ENCODE measurements around the gene KCNQ1. TPM values are rescaled to one million over a fixed set of nuclear protein-coding genes. Genes with fewer than 3 reads are reported as not detected.

The KCNQ1 gene
- total and polyA plus RNA-seq, 2 of the 13 experiments (the other 11 are each of a cell fraction or from before 2014, with no cell fraction given), result 0.02 to 0.08 TPM

DNA sequence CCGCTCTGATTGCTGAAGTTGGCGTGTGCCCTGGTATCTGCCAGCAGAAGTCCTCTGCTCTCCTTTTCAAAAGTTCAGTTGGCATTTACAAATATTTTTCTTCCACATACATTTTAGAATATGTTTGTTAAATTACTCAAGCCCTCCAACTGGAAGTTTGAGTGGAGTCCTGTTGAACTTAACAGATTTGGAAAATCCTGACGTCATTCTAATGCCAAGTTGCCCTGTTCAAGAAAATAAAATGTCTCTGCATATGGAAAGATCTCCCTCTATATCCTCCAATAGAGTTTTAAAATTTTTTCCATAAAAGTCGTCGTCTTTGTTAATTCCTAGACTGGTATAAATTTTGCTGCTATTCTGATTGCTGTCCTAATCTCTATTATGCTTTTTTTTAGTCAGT is 251.6 kb downstream of the KCNQ1 start:
- H3K9me3 ChIP-seq (ENCODE audit: low read length), result no peaks in the 10 kb centered on the region
- no peak overlapping the region for H2AFZ ChIP-seq (ENCODE audit: low read length)
- peaks cover 8 to 49% of the 10 kb centered on the region in 2 experiments for H3K36me3 ChIP-seq (replicated peaks in 1 of 2; ENCODE audit: control insufficient read depth in 1 of 2, insufficient read depth in 2 of 2, low read length in 2 of 2)
- 15% methylated on average over 5 of the region's 5 CpGs for WGBS (ENCODE audit: low lambda C conversion rate)
- H3K27me3 ChIP-seq (ENCODE audit: control insufficient read depth in 1 of 2, insufficient read depth in 2 of 2, low read length in 2 of 2), result peaks cover 0 to 3% of the 10 kb centered on the region in 2 experiments; a peak in 1 of 5 replicates
- H3K4me2 ChIP-seq (ENCODE audit: low read depth, low read length), result peak overlapping the region; percentile 78
- BruUV-seq (replicated peaks), result no TSS peak
- peaks cover 63% of the 10 kb centered on the region for H3K4me1 ChIP-seq (ENCODE audit: insufficient read depth, low read length)
- peaks cover 78% of the 10 kb centered on the region for H4K20me1 ChIP-seq (ENCODE audit: insufficient read depth, low read length)
- no peak overlapping the region for H3K27ac ChIP-seq (ENCODE audit: extremely low read length, insufficient read depth, low read length)
- FAIRE-seq (no peak), DNase-seq (ENCODE audit: low spot score) (no peak), ATAC-seq (no peak)
- ChIA-PET POLR2A (interaction anchor here (10.8 kb wide), 1 partner anchor 33 kb away, joined by 201 read pairs; no protein-coding TSS in a partner anchor), CTCF (ENCODE audit: low intra/inter-chr PET ratio, low total read pairs) (interaction anchor here (1.6 kb wide), 1 partner anchor 164 kb away, joined by 3 read pairs; no protein-coding TSS in a partner anchor)
- peak overlapping the region; percentile 99 for H3K9ac ChIP-seq (ENCODE audit: insufficient read depth, low read depth, low read length)
- peak overlapping the region; percentile 95 for H3K4me3 ChIP-seq (replicated peaks in 1 of 3; ENCODE audit: insufficient read depth in 1 of 3, low read depth in 2 of 3, low read length in 3 of 3)
- in situ Hi-C loops (cut with HindIII; ENCODE audit: extremely low pct_ligation_motif_present, low pct_unique_long_range_greater_than_20kb) (loop anchor here (5.0 to 10.0 kb wide), 2 partner anchors 36 to 272 kb away; no protein-coding TSS in a partner anchor), intact Hi-C loops (cut with micrococcal nuclease; ENCODE audit: unreplicated experiment) (no loop called here)
- peaks cover 90% of the 10 kb centered on the region for H3K79me2 ChIP-seq (ENCODE audit: insufficient read depth, low read length)
- TF ChIP-seq DNMT1 (CRISPR knock-in tag; IDR thresholded peaks at IDR 0.05) (no peak), ATF7 (IDR thresholded peaks at IDR 0.05) (peak; percentile 92), ATF7 (CRISPR knock-in tag; IDR thresholded peaks at IDR 0.05) (no peak), ISL2 (CRISPR knock-in tag; IDR thresholded peaks at IDR 0.05) (no peak), EP300 (IDR thresholded peaks at IDR 0.05; ENCODE audit: low read depth in 2 of 2, low read length in 2 of 2) (no peak), EP300 (CRISPR knock-in tag; IDR thresholded peaks at IDR 0.05; ENCODE audit: borderline replicate concordance) (no peak), MZF1 (CRISPR knock-in tag; IDR thresholded peaks at IDR 0.05; ENCODE audit: borderline replicate concordance) (no peak), ZSCAN31 (CRISPR knock-in tag; IDR thresholded peaks at IDR 0.05; ENCODE audit: low read depth) (no peak), ZSCAN12 (CRISPR knock-in tag; IDR thresholded peaks at IDR 0.05) (no peak), ADNP (CRISPR knock-in tag; IDR thresholded peaks at IDR 0.05) (no peak), KLF12 (CRISPR knock-in tag; IDR thresholded peaks at IDR 0.05; ENCODE audit: borderline replicate concordance) (no peak), ZNF75D (CRISPR knock-in tag; IDR thresholded peaks at IDR 0.05; ENCODE audit: borderline replicate concordance) (no peak), RARG (CRISPR knock-in tag; IDR thresholded peaks at IDR 0.05; ENCODE audit: low read depth) (no peak), KDM5A (IDR thresholded peaks at IDR 0.05; ENCODE audit: borderline replicate concordance, low read length) (0 out of 2 replicates have a peak, but pooled peaks have one; percentile 3), CREB1 (IDR thresholded peaks at IDR 0.05) (peak; percentile 76), CREB1 (CRISPR knock-in tag; IDR thresholded peaks at IDR 0.05) (no peak), NFE2 (CRISPR knock-in tag; IDR thresholded peaks at IDR 0.05) (no peak), ZFAT (CRISPR knock-in tag; conservative IDR thresholded peaks at IDR 0.05) (0 out of 2 replicates have a peak, but pooled peaks have one; percentile 24), ZNF607 (CRISPR knock-in tag; IDR thresholded peaks at IDR 0.05; ENCODE audit: borderline replicate concordance) (no peak), POLR2AphosphoS2 (IDR thresholded peaks at IDR 0.05; ENCODE audit: low read depth, low read length) (0 out of 2 replicates have a peak, but pooled peaks have one; percentile 30), ASH2L (IDR thresholded peaks at IDR 0.05; ENCODE audit: insufficient read length, low read depth, low read length) (peak; percentile 5)

Measured in HepG2 (cell line).